ENCODE data around the gene KIAA1191.

KIAA1191 gene

GRCh38 chr5:176365351-176366231 lies 4.0 kb upstream of the KIAA1191 start, which contains the start of gene ARL10:
TSS of gene ARL10 (plus strand) at chr5:176365487. CDS start at chr5:176365564, 77 bp downstream.
- DNase-seq: peak; percentile 24 to 51 (median 37)

GRCh38 chr5:176364765-176365350 lies 3.3 kb upstream of the KIAA1191 start:
- peak in 1 of 5 donors; percentile 4 for DNase-seq

- no peak for DNase-seq
Measured at GRCh38 chr5:176362233-176362490, 598 bp upstream of the KIAA1191 start.

GRCh38 chr5:176360894-176361436 lies 599 bp downstream of the KIAA1191 start:
- DNase-seq: no peak

GRCh38 chr5:176359658-176360057 lies 1.9 kb downstream of the KIAA1191 start:
- no peak for DNase-seq

GRCh38 chr5:176356179-176356566 lies 5.4 kb downstream of the KIAA1191 start:
- no peak for DNase-seq

GRCh38 chr5:176355400-176356178 lies 6.0 kb downstream of the KIAA1191 start:
- no peak for DNase-seq

GRCh38 chr5:176353533-176353932 lies 8.0 kb downstream of the KIAA1191 start:
- DNase-seq: no peak

GRCh38 chr5:176352116-176352878 lies 9.3 kb downstream of the KIAA1191 start:
- DNase-seq: no peak

- no peak for DNase-seq
Measured at GRCh38 chr5:176350416-176350815, 11.1 kb downstream of the KIAA1191 start.

- no peak for DNase-seq
Measured at GRCh38 chr5:176342766-176343458, 18.7 kb downstream of the KIAA1191 start.

- DNase-seq: no peak
Measured at GRCh38 chr5:176342158-176342483, 19.4 kb downstream of the KIAA1191 start.

- no peak for DNase-seq
Measured at GRCh38 chr5:176341325-176342157, 20.0 kb downstream of the KIAA1191 start.

GRCh38 chr5:176339304-176339703 lies 22.3 kb downstream of the KIAA1191 start:
- no peak for DNase-seq

GRCh38 chr5:176337913-176338312 lies 23.7 kb downstream of the KIAA1191 start:
- no peak for DNase-seq

GRCh38 chr5:176334031-176334770 lies 27.4 kb downstream of the KIAA1191 start:
- DNase-seq: no peak

- no peak for DNase-seq
Measured at GRCh38 chr5:176320577-176320976, 41.0 kb downstream of the KIAA1191 start.

- no peak for DNase-seq
Measured at GRCh38 chr5:176319827-176320554, 41.6 kb downstream of the KIAA1191 start.

- no peak for DNase-seq
Measured at GRCh38 chr5:176317534-176318374, 43.8 kb downstream of the KIAA1191 start.

Data from T-helper 1 cell (primary cell).